NCI-H146 treated with DMSO at 0.1 percent for 48 hours (cell line): Measurements from ENCODE around the gene KRTAP12-2.

Source experiments
- DNase-seq: peaks from one replicate; lab custom pipeline; 2025; ENCODE audit not compliant: unreplicated experiment; lab: John Stamatoyannopoulos, UW

Gene KRTAP12-2

DNA sequence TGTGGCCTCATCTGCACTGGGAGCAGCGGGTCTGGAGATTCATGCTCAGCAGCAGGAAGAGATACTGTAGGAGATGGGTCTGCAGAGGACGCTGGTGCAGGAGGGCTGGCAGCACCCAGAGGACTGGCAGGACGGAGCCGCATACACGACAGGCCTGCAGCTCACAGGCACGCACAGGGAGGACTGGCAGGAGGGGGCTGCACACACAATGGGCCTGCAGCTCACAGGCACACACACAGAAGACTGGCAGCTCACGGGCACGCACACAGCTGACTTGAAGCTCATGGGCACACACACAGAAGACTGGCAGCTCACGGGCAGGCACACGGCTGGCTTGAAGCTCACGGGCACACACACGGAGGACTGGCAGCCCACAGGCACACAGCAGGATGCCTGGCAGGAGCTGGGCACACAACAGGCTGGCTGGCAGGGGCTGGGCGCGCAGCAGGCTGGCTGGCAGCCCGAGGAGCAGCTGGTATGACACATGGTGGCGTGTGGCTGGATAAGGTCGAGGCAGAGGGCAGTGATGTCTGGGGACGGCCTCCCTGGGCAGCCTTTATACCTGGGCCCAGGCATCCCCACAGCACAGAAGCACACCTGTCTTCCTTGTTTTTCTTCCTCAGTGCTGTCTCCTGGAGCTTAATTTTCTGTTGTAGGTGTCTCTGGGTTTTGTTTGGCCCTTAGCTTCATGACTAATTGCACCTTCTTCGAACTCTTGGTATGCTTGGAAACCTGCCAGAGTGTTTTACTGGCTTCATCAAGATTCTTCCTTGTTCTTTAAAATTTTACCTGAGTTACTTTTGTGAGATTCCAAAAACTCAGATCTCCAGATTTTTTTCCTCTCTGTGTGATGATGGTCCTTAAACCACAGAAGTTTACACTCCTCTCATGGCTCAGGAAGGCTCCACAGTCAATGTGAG, at the start of gene KRTAP12-2:
Gene KRTAP12-2, minus strand, starts transcription at position 527 of the 920 bp plus-strand sequence. Its CDS starts 41 bp downstream, at position 486.
- no peak for DNase-seq

- no peak for DNase-seq
Observed at GRCh38 chr21:44714905-44715304, 48.2 kb upstream of the KRTAP12-2 start.

DNA sequence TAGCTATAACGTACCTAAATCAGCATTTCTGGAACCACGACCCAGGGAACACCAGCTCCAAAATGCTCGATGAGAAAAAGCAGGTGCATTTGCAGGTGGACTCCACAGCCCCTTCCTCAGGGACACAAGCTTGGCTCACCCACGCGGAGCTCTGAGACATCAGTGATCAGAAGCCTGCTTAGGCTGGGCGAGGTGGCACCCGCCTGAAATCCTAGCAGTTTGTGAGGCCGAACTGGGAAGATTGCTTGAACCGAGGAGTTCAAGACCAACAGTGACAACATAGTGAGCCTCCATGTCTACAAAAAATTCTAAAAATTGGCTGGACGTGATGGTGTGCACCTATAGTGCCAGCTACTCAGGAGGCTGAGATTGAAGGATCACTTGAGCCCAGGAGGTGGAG, 47.1 kb upstream of the KRTAP12-2 start:
- no peak for DNase-seq

DNA sequence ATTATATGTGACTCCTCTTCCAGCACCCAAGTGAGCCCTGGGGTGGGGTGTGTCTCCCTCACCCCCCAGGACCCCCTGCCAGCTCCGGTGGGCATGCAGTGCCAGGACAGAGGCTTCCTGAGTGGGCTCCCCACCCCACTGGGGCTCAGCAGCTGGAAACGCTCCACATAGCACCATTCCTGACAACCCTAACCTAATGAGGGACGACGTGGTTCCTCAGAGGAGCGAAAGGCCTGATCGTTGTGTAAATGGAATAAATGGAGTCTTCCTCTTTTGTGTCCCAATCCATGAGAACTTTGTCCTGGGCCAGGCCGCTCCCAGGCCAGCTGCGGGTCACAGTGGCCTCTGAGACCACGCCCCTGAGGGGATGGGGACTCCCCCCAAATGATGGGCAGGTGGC, 46.4 kb upstream of the KRTAP12-2 start:
- DNase-seq: no peak

- DNase-seq: no peak
Observed at GRCh38 chr21:44712203-44713028, 45.7 kb upstream of the KRTAP12-2 start.

DNA sequence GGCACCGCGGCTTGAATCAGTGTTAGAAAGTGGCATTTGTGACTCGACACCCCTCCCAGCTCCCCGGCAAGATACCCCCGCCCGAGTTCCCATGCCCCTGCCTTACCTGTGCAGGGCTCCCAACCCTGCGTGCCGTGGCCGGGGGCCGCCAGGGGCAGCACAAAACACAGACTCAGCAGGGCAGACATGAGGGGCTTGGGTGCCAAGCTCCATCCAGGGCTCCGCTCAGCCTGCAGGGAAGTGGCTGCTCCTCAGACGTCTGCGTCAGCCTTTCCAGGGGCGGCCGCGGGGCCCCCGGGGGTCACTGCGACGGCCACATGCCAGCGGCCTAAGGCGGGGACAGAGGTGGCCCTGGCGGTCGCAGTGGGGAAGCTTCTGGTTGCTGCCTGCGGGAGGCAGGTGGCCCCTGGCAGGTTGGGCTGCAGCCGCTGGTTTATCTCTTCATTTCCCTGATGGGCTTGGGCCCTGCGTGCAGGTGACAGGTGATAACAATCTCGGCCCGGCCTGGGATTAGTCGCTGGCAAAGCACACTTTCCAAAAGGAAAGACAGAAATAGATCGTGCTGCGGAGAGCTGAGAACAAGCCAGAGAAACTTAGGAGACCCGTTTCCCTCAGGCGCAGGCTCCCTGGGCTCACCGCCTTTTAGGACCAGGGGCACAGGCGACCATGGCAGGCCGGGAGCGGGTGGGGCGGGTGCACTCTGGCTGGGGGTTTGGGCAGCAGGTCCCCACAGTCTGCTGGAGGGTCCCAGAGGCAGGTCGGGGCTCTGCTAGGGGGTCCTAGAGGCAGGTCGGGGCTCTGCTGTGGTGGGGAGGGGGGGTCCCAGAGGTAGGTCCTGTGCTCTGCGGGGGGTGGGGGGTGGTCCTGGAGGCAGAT, 44.8 kb upstream of the KRTAP12-2 start, which contains the start of gene TSPEAR:
Gene TSPEAR, minus strand, starts transcription at position 246 of the 876 bp plus-strand sequence. Its CDS starts 58 bp downstream, at position 188.
- peak; percentile 63 for DNase-seq

GRCh38 chr21:44710756-44711326, 44.1 kb upstream of the KRTAP12-2 start:
- peak; percentile 73 for DNase-seq

- DNase-seq: no peak
Observed at GRCh38 chr21:44710294-44710665, 43.6 kb upstream of the KRTAP12-2 start.

- DNase-seq: peak; percentile 48
Observed at GRCh38 chr21:44709426-44710293, 42.9 kb upstream of the KRTAP12-2 start.

GRCh38 chr21:44708866-44709425, 42.2 kb upstream of the KRTAP12-2 start:
- DNase-seq: no peak

- no peak for DNase-seq
Observed at GRCh38 chr21:44708213-44708865, 41.6 kb upstream of the KRTAP12-2 start.

DNA sequence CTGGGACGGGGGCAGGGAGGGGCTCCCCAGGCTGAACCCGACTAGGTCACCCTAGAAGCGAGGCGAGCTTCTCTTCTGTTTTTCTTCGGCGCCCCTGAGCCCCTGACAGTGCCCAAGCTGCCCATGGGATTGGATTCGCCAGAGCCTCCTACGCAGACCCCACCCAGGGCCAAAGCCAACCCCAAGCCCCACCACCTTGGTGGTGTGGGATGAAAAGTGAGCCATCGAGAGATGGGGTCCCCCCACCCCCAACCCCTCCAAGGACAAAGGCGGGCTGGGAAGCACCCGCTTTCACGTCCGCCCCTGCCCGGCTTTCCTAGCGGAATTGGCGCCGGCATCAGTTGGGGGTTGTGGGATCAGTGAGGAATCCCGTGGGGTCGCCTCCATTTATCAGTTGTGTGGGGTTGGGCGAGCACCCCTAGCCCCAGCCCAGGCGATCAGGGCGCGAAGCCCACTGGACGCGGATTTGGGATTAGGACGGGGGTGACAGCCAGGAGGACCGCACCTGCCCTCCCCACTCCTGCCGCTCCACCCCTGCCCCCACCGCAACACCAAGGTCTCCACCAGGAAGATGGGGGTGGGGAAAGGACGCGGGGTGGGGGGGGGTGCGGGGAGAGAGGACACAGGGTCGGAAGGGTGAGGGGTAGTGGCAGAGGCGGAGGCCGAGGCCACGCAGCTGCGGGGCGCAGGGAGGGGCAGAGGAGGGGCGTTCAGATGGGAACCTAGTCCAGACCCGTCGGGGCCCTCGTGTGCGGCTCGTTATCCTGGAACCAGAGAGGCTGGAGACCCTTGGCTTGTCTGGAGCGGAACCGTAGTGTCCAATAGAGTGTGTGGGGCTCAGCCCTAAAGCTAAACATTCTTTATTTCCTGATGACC, 40.2 kb upstream of the KRTAP12-2 start:
- DNase-seq: no peak

DNA sequence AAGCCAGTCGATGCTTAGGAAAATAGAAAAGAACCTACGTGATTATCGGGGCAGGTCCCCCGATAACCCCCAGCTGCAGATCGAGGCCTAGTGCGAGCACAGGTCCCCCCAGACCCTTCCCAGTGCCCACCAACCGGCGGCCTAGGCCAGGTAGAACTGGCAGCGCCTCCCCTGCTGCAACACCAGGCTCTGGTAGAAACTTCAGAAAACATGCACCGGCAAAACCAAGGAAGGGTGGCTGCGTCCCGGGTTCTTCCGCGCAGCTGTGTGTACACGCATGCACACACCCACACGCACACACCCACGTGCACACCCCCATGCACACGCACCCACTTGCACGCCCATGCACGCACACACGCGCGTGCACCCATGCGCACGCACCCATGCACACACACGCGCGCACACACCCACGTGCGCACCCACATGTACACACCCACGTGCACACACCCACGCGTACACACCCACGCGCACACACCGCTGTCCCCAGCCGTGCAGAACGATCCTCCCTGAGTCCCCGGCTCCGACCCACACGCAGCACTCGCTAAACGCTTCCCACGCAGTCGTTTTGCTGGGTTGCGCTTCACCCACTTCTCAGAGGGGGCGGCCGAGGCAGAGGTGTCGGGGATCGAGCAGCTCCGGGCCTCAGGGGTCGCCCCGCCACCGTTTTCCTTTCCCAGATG, 39.4 kb upstream of the KRTAP12-2 start:
- DNase-seq: no peak

GRCh38 chr21:44704636-44705001, 37.9 kb upstream of the KRTAP12-2 start:
- DNase-seq: no peak

- DNase-seq: no peak
Observed at GRCh38 chr21:44703731-44704635, 37.3 kb upstream of the KRTAP12-2 start.
